Measurements from ENCODE around the gene SMIM14.
A peak's percentile ranks its signal among the peaks of the same experiment; 100 is the strongest.
"Not testable (repeated sequence)": the region's sequence is repeated elsewhere in the genome, so short reads cannot be mapped to it uniquely, and the experiment has no call there.

SMIM14 gene

GRCh38 chr4:39510348-39510929, 128.2 kb downstream of the SMIM14 start:
- no peak for FAIRE-seq
- no peak for DNase-seq (ENCODE audit: insufficient read length, low spot score)

DNA sequence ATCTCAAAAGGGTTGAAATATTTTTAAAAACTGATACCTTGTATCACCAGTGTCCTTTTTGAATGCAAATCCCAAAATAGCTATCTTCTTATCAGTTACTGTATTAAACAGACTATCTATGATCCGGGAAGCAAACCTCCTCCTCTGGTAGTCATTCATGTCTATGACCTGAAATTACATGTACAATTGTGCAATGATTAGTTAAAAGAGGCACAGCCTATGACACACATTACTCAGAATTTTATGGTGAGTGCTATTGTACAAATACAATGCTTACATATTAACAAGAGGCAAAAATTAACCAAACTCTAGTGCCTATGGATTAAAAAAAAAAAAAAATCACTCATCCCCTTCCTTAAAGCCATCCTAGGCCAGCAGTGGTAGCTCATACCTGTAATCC, 133.1 kb downstream of the SMIM14 start:
- no peak for FAIRE-seq
- no peak for DNase-seq (ENCODE audit: insufficient read length, low spot score)

DNA sequence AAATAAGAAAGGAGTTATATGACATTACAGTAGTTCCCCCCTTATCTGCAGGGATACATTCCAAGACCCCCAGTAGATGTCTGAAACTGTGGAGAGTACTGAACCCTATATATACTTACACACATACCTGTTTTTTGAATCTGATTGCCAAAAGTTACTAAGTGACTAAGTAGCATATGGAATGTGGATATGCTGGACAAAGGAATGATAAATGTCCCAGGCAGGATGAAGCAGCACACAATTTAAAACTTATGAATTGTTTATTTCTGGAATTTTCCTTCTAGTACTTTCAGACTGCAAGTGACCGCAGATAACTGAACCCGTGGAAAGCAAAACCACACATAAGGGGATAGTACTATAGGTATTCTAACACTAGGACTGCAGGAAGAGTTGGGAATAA, 134.1 kb downstream of the SMIM14 start:
- DNase-seq (ENCODE audit: insufficient read length, low spot score) (no peak), FAIRE-seq (no peak)

- not testable (repeated sequence) for DNase-seq (ENCODE audit: insufficient read length, low spot score); FAIRE-seq
Observed at GRCh38 chr4:39502664-39503035, 136.0 kb downstream of the SMIM14 start.

- DNase-seq (ENCODE audit: insufficient read length, low spot score) (no peak), FAIRE-seq (peak; percentile 52)
Observed at GRCh38 chr4:39502019-39502663, 136.5 kb downstream of the SMIM14 start.

DNA sequence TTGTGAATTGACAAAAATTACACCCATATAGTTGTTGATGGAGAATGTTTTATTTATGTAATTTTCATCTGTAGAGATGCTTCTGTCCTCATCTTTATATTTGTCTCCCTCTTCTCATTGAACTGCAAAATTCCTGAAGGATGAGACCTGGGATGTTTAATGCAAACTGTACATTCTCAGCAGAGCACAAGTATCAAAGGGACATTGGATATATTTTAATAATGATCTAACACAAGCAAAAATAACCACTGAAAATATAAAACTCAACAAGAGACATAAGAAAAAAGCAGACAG, 140.0 kb downstream of the SMIM14 start:
- no peak for DNase-seq (ENCODE audit: insufficient read length, low spot score)
- FAIRE-seq: no peak

DNA sequence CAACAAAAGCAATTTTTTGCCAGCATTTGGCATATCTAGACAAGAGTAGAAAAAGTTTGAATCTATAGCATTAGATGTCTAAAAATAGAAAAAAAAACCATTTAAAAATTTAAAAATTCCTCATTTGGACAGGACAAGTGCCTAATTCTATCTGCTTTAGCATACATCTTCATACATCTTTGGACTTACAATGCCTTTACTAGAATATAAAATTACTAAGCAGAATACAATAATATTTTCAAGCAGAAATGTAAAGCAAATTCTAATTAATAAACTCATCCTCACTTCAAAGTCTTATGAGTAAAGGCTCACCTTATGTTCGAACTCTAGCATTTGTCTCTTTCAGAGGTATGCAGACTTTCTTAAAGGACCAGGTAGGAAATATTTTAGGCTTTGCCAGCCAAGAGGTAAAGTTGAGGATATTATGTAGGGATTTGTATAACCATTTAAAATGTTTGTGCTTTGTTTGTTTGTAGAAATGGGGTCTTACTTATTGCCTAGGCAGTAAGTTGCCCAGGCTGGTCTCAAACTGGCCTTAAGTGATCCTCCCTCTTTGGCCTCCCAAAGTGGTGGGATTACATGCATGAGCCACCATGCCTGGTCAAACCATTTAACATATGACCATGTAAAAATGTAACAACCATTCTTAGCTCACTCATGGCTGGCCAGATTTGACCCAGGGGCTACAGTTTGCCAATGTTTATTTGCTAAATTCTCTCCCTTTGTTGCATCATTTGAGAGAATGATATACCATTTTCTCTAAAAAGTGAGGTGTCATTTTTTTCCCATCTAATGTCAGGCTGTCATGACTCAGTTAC, 140.5 kb downstream of the SMIM14 start:
- DNase-seq (ENCODE audit: insufficient read length, low spot score) (no peak), FAIRE-seq (no peak)

Data from GM19239 (cell line).